ENCODE results near the gene SYNPO. TPM values are rescaled to one million over a fixed set of nuclear protein-coding genes. Genes with fewer than 3 reads are reported as not detected.

Gene SYNPO
- total RNA-seq, 1 donor, result 3.9 TPM

GRCh38 chr5:150623152-150623877 is 17.1 kb upstream of the SYNPO start:
- no peak for TF ChIP-seq CTCF (IDR thresholded peaks at IDR 0.05; ENCODE audit: insufficient read depth, low read length)
- H3K4me3 ChIP-seq (ENCODE audit: low read depth, low read length), result no peak overlapping the region
- no peak for DNase-seq (ENCODE audit: low read depth)

- no peak for TF ChIP-seq CTCF (IDR thresholded peaks at IDR 0.05; ENCODE audit: insufficient read depth, low read length)
- H3K4me3 ChIP-seq (ENCODE audit: low read depth, low read length), result no peak overlapping the region
- no peak for DNase-seq (ENCODE audit: low read depth)
These were observed 16.6 kb upstream of the SYNPO start for GRCh38 chr5:150623878-150624216.

- no peak for DNase-seq (ENCODE audit: low read depth)
- no peak for TF ChIP-seq CTCF (IDR thresholded peaks at IDR 0.05; ENCODE audit: insufficient read depth, low read length)
- H3K4me3 ChIP-seq (ENCODE audit: low read depth, low read length), result peak overlapping the region; percentile 71
These were observed 15.9 kb upstream of the SYNPO start for GRCh38 chr5:150624334-150625163.

- peak overlapping the region; percentile 71 for H3K4me3 ChIP-seq (ENCODE audit: low read depth, low read length)
- no peak for TF ChIP-seq CTCF (IDR thresholded peaks at IDR 0.05; ENCODE audit: insufficient read depth, low read length)
These were observed 15.3 kb upstream of the SYNPO start for GRCh38 chr5:150625164-150625535.

GRCh38 chr5:150625831-150626746 is 14.4 kb upstream of the SYNPO start:
- DNase-seq (ENCODE audit: low read depth), result no peak
- no peak for TF ChIP-seq CTCF (IDR thresholded peaks at IDR 0.05; ENCODE audit: insufficient read depth, low read length)
- peak overlapping the region; percentile 71 for H3K4me3 ChIP-seq (ENCODE audit: low read depth, low read length)

More at GRCh38 chr5:150625164-150625535, 15.3 kb upstream of the SYNPO start:
- DNase-seq (ENCODE audit: low read depth), result no peak

- no peak overlapping the region for H3K4me3 ChIP-seq (ENCODE audit: low read depth, low read length)
- no peak for DNase-seq (ENCODE audit: low read depth)
- TF ChIP-seq CTCF (IDR thresholded peaks at IDR 0.05; ENCODE audit: insufficient read depth, low read length), result no peak
These were observed 13.6 kb upstream of the SYNPO start for GRCh38 chr5:150626853-150627276.

All from fibroblast of the aortic adventitia (primary cell).